ENCODE results near the gene TMEM63C.
A peak's percentile ranks its signal among the peaks of the same experiment; 100 is the strongest.

The TMEM63C gene

GRCh38 chr14:77208979-77209318, 27.4 kb downstream of the TMEM63C start:
- Histone ChIP-seq H3K4me3 (ENCODE audit: low read depth, low read length, poor library complexity, severe bottlenecking) (no peak overlapping the region), H4K20me1 (ENCODE audit: insufficient read depth, low read length) (no peaks in the 10 kb centered on the region), H3K9ac (ENCODE audit: low read length) (no peak overlapping the region), H2AFZ (ENCODE audit: low read length) (no peak overlapping the region), H3F3A (ENCODE audit: insufficient read depth, low read length) (no peaks in the 10 kb centered on the region), H3K79me2 (ENCODE audit: insufficient read depth, low read length) (no peaks in the 10 kb centered on the region), H3K27me3 (ENCODE audit: insufficient read depth, low read length) (no peaks in the 10 kb centered on the region), H3K4me2 (ENCODE audit: low read length) (no peak overlapping the region), H3K27ac (ENCODE audit: low read depth, low read length, poor library complexity, severe bottlenecking) (no peak overlapping the region), H3K9me3 (ENCODE audit: low read length) (no peaks in the 10 kb centered on the region), H3K4me1 (ENCODE audit: insufficient read depth, low read length, severe bottlenecking) (no peaks in the 10 kb centered on the region), H3K9me2 (ENCODE audit: low read depth, low read length) (no peaks in the 10 kb centered on the region), H3K36me3 (ENCODE audit: insufficient read depth, low read length) (no peaks in the 10 kb centered on the region)
- TF ChIP-seq, protein P1, sequence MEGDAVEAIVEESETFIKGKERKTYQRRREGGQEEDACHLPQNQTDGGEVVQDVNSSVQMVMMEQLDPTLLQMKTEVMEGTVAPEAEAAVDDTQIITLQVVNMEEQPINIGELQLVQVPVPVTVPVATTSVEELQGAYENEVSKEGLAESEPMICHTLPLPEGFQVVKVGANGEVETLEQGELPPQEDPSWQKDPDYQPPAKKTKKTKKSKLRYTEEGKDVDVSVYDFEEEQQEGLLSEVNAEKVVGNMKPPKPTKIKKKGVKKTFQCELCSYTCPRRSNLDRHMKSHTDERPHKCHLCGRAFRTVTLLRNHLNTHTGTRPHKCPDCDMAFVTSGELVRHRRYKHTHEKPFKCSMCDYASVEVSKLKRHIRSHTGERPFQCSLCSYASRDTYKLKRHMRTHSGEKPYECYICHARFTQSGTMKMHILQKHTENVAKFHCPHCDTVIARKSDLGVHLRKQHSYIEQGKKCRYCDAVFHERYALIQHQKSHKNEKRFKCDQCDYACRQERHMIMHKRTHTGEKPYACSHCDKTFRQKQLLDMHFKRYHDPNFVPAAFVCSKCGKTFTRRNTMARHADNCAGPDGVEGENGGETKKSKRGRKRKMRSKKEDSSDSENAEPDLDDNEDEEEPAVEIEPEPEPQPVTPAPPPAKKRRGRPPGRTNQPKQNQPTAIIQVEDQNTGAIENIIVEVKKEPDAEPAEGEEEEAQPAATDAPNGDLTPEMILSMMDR (IDR thresholded peaks at IDR 0.05; ENCODE audit: low read length) = no peak
- TF ChIP-seq EZH2 (IDR thresholded peaks at IDR 0.05; ENCODE audit: borderline replicate concordance, low read length) = no peak

DNA sequence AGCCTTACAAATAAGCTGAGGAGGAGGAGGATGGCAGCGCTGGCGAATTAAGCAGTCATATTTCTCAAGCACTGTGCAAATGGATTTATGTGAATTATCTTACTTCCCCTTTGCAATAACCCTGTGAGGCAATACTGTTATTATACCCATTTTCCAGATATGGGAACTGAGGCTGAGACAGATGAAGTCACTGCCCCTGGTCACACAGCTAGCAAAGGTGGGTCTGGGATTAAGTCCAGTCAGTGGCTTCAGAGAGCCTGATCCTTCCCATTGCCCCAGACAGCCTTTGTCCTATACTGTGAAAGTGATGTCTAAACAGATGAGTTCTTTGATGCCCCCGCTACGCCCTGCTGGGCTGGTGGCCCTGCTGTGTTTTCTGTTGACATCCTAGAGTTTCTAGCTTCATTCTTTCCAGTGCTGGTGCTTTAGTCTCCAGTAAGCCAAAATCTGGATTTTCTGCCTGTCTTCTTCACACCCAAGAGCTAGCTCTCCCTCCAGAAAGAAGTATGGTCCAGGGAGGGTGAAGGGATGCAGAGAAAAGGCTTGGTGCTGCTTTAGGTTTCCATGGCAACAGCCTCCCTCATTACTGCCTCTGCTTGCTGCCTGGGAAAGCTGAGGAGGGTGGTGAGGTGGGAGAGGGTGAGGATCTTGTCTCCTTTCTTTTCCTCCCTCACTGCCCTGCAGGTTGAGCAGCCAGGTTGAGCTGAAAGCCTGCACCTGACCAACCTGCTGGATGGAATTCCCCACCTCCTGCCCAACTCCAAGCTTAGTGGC, 30.7 kb downstream of the TMEM63C start:
- Histone ChIP-seq H3K9me3 (ENCODE audit: low read length) (no peaks in the 10 kb centered on the region), H3K9me2 (ENCODE audit: low read depth, low read length) (no peaks in the 10 kb centered on the region), H3K27ac (ENCODE audit: low read depth, low read length, poor library complexity, severe bottlenecking) (no peak overlapping the region), H3K9ac (ENCODE audit: low read length) (no peak overlapping the region), H3K4me3 (ENCODE audit: low read depth, low read length, poor library complexity, severe bottlenecking) (no peak overlapping the region), H3K4me1 (ENCODE audit: insufficient read depth, low read length, severe bottlenecking) (no peaks in the 10 kb centered on the region), H3K4me2 (ENCODE audit: low read length) (no peak overlapping the region), H3K79me2 (ENCODE audit: insufficient read depth, low read length) (no peaks in the 10 kb centered on the region), H3F3A (ENCODE audit: insufficient read depth, low read length) (no peaks in the 10 kb centered on the region), H2AFZ (ENCODE audit: low read length) (no peak overlapping the region), H3K36me3 (ENCODE audit: insufficient read depth, low read length) (no peaks in the 10 kb centered on the region), H3K27me3 (ENCODE audit: insufficient read depth, low read length) (no peaks in the 10 kb centered on the region), H4K20me1 (ENCODE audit: insufficient read depth, low read length) (no peaks in the 10 kb centered on the region)
- TF ChIP-seq, protein P1 (IDR thresholded peaks at IDR 0.05; ENCODE audit: low read length) = no peak
- no peak for TF ChIP-seq EZH2 (IDR thresholded peaks at IDR 0.05; ENCODE audit: borderline replicate concordance, low read length)

- Histone ChIP-seq H2AFZ (ENCODE audit: low read length) (no peak overlapping the region), H3K9me2 (ENCODE audit: low read depth, low read length) (no peaks in the 10 kb centered on the region), H3K36me3 (ENCODE audit: insufficient read depth, low read length) (no peaks in the 10 kb centered on the region), H3K79me2 (ENCODE audit: insufficient read depth, low read length) (no peaks in the 10 kb centered on the region), H3K27me3 (ENCODE audit: insufficient read depth, low read length) (no peaks in the 10 kb centered on the region), H3K9ac (ENCODE audit: low read length) (no peak overlapping the region), H3K27ac (ENCODE audit: low read depth, low read length, poor library complexity, severe bottlenecking) (no peak overlapping the region), H3K4me3 (ENCODE audit: low read depth, low read length, poor library complexity, severe bottlenecking) (no peak overlapping the region), H3K4me2 (ENCODE audit: low read length) (no peak overlapping the region), H3F3A (ENCODE audit: insufficient read depth, low read length) (no peaks in the 10 kb centered on the region), H3K4me1 (ENCODE audit: insufficient read depth, low read length, severe bottlenecking) (no peaks in the 10 kb centered on the region), H4K20me1 (ENCODE audit: insufficient read depth, low read length) (no peaks in the 10 kb centered on the region), H3K9me3 (ENCODE audit: low read length) (no peaks in the 10 kb centered on the region)
- TF ChIP-seq EZH2 (IDR thresholded peaks at IDR 0.05; ENCODE audit: borderline replicate concordance, low read length) = no peak
- TF ChIP-seq, protein P1 (IDR thresholded peaks at IDR 0.05; ENCODE audit: low read length) = peak; percentile 77
These were observed 31.5 kb downstream of the TMEM63C start for GRCh38 chr14:77212943-77213678.

All from OCI-LY1 (cell line).